ENCODE results near the gene PLAAT4.

The PLAAT4 gene

GRCh38 chr11:63532117-63532516 is 4.5 kb upstream of the PLAAT4 start:
- Histone ChIP-seq H3K36me3 (ENCODE audit: insufficient read depth) (no peaks in the 10 kb centered on the region), H3K4me2 (peak overlapping the region; percentile 90), H3K4me1 (ENCODE audit: low read depth, poor library complexity, severe bottlenecking) (peaks cover 74% of the 10 kb centered on the region), H3K27me3 (ENCODE audit: insufficient read depth, low read depth) (no peaks in the 10 kb centered on the region), H4K20me1 (ENCODE audit: insufficient read depth) (no peaks in the 10 kb centered on the region), H3K79me2 (ENCODE audit: insufficient read depth, low read depth) (no peaks in the 10 kb centered on the region), H2AFZ (ENCODE audit: low read depth) (no peak overlapping the region), H3K4me3 (IDR thresholded peaks at IDR 0.05; ENCODE audit: insufficient read depth, low read depth, low read length) (no peak overlapping the region), H3K9ac (no peak overlapping the region), H3K27ac (no peak overlapping the region; the same call in 1 of the 2 replicates)
- TF ChIP-seq CTCF (conservative IDR thresholded peaks at IDR 0.05; ENCODE audit: low read depth, low read length), result no peak

- no peaks in the 10 kb centered on the region for H3K79me2 ChIP-seq (ENCODE audit: insufficient read depth, low read depth)
- H3K4me3 ChIP-seq (IDR thresholded peaks at IDR 0.05; ENCODE audit: insufficient read depth, low read depth, low read length), result no peak overlapping the region
- H3K4me2 ChIP-seq, result peak overlapping the region; percentile 90
- TF ChIP-seq CTCF (conservative IDR thresholded peaks at IDR 0.05; ENCODE audit: low read depth, low read length), result no peak
- no peaks in the 10 kb centered on the region for H3K27me3 ChIP-seq (ENCODE audit: insufficient read depth, low read depth)
- H3K9ac ChIP-seq, result no peak overlapping the region
- H3K27ac ChIP-seq, result peak overlapping the region; percentile 80
- no peaks in the 10 kb centered on the region for H4K20me1 ChIP-seq (ENCODE audit: insufficient read depth)
- no peaks in the 10 kb centered on the region for H3K36me3 ChIP-seq (ENCODE audit: insufficient read depth)
- 0 out of 2 replicates have a peak overlapping the region, but pooled peaks have one; percentile 32 for H2AFZ ChIP-seq (ENCODE audit: low read depth)
- peaks cover 82% of the 10 kb centered on the region for H3K4me1 ChIP-seq (ENCODE audit: low read depth, poor library complexity, severe bottlenecking)
Observed at GRCh38 chr11:63532799-63533475, 3.7 kb upstream of the PLAAT4 start.

- H3K4me3 ChIP-seq (IDR thresholded peaks at IDR 0.05; ENCODE audit: insufficient read depth, low read depth, low read length), result no peak overlapping the region
- no peak for TF ChIP-seq CTCF (conservative IDR thresholded peaks at IDR 0.05; ENCODE audit: low read depth, low read length)
- no peaks in the 10 kb centered on the region for H3K36me3 ChIP-seq (ENCODE audit: insufficient read depth)
- peak overlapping the region; percentile 11; the same call in 1 of the 2 replicates for H2AFZ ChIP-seq (ENCODE audit: low read depth)
- H3K4me2 ChIP-seq, result peak overlapping the region; percentile 90
- peaks cover 88% of the 10 kb centered on the region for H3K4me1 ChIP-seq (ENCODE audit: low read depth, poor library complexity, severe bottlenecking)
- no peaks in the 10 kb centered on the region for H4K20me1 ChIP-seq (ENCODE audit: insufficient read depth)
- H3K27me3 ChIP-seq (ENCODE audit: insufficient read depth, low read depth), result no peaks in the 10 kb centered on the region
- peak overlapping the region; percentile 48; the same call in 1 of the 2 replicates for H3K9ac ChIP-seq
- no peaks in the 10 kb centered on the region for H3K79me2 ChIP-seq (ENCODE audit: insufficient read depth, low read depth)
- peak overlapping the region; percentile 80 for H3K27ac ChIP-seq
Observed at GRCh38 chr11:63534076-63534475, 2.5 kb upstream of the PLAAT4 start.

GRCh38 chr11:63534895-63535461 is 1.6 kb upstream of the PLAAT4 start:
- H3K4me3 ChIP-seq (IDR thresholded peaks at IDR 0.05; ENCODE audit: insufficient read depth, low read depth, low read length), result no peak overlapping the region
- H3K4me2 ChIP-seq, result peak overlapping the region; percentile 90
- no peaks in the 10 kb centered on the region for H4K20me1 ChIP-seq (ENCODE audit: insufficient read depth)
- H3K4me1 ChIP-seq (ENCODE audit: low read depth, poor library complexity, severe bottlenecking), result peaks cover 81% of the 10 kb centered on the region
- H3K27me3 ChIP-seq (ENCODE audit: insufficient read depth, low read depth), result no peaks in the 10 kb centered on the region
- TF ChIP-seq CTCF (conservative IDR thresholded peaks at IDR 0.05; ENCODE audit: low read depth, low read length), result no peak
- H3K9ac ChIP-seq, result peak overlapping the region; percentile 48; the same call in 1 of the 2 replicates
- H3K27ac ChIP-seq, result peak overlapping the region; percentile 80
- peak overlapping the region; percentile 11; the same call in 1 of the 2 replicates for H2AFZ ChIP-seq (ENCODE audit: low read depth)
- H3K79me2 ChIP-seq (ENCODE audit: insufficient read depth, low read depth), result no peaks in the 10 kb centered on the region
- no peaks in the 10 kb centered on the region for H3K36me3 ChIP-seq (ENCODE audit: insufficient read depth)

Measured in KMS-11 (cell line).